GM13976 (cell line): ENCODE results near the gene KCNQ1.

ENCODE experiments used
- DNase-seq: peaks from one replicate; pipeline ENCODE4 v3.0.0; 2012; ENCODE audit warnings: low spot score
- in situ Hi-C: fragments of 300-500 bp; cut with MboI; formaldehyde crosslinking; loops from one replicate; pipeline ENCODE4 v1.12.0; 2022; ENCODE audit warnings: low sequenced_read_pairs, mixed read lengths, inconsistent platforms; ENCODE audit not compliant: unreplicated experiment
- TF ChIP-seq, protein P1 (sequence below): IDR thresholded peaks from 2 replicates; pipeline ENCODE4 v1.5.1; 2012; ENCODE audit warnings: borderline replicate concordance, mild to moderate bottlenecking; ENCODE audit not compliant: insufficient read depth; ENCODE audit errors: extremely low read depth, missing control alignments, control extremely low read depth

Gene KCNQ1

DNA sequence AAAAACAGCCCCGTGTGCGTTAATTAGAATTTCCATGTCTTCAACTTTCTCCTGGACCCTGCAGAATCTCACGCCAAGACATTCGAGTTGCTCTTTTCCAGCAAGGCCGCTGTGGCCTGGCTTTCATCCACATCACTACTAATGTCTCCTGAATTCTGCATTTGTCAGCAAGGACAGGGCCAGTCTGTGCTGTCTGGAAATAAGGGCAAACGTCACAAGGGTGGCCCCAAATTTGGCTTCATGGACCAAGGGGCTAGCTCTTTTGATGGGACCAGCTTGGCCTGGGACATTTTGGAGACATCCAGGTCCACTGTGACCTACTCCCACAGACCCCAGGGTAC is 221.6 kb downstream of the KCNQ1 start:
- in situ Hi-C loops, result no loop called here
- TF ChIP-seq, protein P1, sequence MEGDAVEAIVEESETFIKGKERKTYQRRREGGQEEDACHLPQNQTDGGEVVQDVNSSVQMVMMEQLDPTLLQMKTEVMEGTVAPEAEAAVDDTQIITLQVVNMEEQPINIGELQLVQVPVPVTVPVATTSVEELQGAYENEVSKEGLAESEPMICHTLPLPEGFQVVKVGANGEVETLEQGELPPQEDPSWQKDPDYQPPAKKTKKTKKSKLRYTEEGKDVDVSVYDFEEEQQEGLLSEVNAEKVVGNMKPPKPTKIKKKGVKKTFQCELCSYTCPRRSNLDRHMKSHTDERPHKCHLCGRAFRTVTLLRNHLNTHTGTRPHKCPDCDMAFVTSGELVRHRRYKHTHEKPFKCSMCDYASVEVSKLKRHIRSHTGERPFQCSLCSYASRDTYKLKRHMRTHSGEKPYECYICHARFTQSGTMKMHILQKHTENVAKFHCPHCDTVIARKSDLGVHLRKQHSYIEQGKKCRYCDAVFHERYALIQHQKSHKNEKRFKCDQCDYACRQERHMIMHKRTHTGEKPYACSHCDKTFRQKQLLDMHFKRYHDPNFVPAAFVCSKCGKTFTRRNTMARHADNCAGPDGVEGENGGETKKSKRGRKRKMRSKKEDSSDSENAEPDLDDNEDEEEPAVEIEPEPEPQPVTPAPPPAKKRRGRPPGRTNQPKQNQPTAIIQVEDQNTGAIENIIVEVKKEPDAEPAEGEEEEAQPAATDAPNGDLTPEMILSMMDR, result no peak
- DNase-seq, result no peak

- no peak for DNase-seq
- TF ChIP-seq, protein P1, result no peak
- in situ Hi-C loops, result no loop called here
Observed at GRCh38 chr11:2666828-2667570, 222.2 kb downstream of the KCNQ1 start.

DNA sequence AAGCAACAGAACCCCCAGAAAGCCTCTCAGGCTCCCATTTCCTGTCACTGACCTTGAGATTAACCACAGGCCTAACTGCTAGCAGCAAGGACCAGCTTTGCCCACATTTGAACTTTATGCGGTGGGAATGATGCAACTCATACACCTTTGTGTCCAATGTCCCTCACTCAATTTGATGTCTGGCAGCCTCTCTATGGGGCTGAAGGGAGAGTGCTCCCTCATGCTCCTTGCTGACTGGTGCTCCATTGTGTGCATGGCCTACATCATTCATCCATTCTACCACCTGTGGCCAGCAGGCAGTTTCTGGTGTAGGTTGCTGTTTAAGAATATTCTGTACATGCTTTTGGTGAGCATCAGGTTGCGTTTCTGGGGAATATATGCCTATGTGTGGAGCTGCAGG is 223.1 kb downstream of the KCNQ1 start:
- in situ Hi-C loops, result no loop called here
- TF ChIP-seq, protein P1, result no peak
- DNase-seq, result no peak

DNA sequence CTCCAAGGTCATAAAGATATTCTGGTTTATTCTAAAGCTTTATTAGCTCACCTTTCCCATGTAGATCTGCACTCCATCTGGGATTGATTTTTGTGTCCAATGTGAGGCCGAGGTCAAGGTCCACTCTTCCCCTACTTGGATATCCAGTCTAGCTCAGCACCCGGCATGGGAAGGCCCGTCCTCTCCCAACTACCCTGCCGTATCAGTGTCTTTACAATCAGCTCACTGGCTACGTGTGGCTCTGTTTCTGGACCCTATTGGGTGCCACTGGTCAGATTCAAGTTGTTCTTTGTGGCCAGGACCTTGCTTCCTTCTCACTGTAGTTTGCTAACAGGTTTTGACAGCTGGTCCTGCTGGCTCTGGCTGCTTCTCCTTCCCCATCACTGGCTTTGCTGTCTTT is 224.1 kb downstream of the KCNQ1 start:
- TF ChIP-seq, protein P1, result no peak
- no peak for DNase-seq
- in situ Hi-C loops, result no loop called here

GRCh38 chr11:2669634-2670469 is 225.0 kb downstream of the KCNQ1 start:
- TF ChIP-seq, protein P1, result no peak
- in situ Hi-C loops, result no loop called here
- no peak for DNase-seq

DNA sequence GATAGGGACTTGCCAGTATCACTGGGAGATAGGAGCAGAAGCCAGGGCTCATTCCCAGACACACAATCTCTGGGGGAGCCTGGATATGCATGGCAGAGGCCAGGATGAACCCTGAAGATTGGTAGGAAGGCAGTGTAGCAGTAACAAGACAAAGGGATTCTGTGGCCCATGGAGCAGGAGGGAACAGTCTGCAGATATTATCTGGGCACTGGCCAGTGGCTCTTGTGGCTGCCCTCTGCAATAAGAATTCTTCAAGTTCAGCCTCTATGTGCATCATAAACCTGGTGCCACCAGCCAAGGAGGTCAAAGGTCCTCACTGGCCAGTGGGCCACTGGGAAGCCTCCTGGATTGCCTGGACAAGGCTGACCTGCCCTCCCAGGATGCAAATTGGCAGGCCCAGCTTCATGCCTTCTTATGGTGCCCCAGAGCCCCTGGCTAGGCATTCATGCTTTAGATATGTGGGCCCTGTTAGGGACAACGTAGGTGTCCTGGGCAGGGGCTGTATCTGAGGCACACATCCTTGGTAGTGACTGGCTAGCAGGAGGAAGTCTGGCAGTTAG is 225.8 kb downstream of the KCNQ1 start:
- in situ Hi-C loops, result no loop called here
- DNase-seq, result no peak
- TF ChIP-seq, protein P1, result no peak
